GM23248 (cell line): ENCODE measurements around the gene HMCN1. TPM values are rescaled to one million over a fixed set of nuclear protein-coding genes. Genes with fewer than 3 reads are reported as not detected.
A peak's percentile ranks its signal among the peaks of the same experiment; 100 is the strongest.

Source experiments
- DNase-seq: peaks from one replicate; pipeline ENCODE4 v3.0.0-alpha.2; 2015
- H2AFZ ChIP-seq: fragments of 200-600 bp; sonication (generic); 2 replicates; pipeline ENCODE4 v1.6.1; 2016; ENCODE audit warnings: antibody characterized with exemption
- H3F3A ChIP-seq: fragments of 200-600 bp; sonication (generic); 2 replicates; pipeline ENCODE4 v1.6.1; 2016; ENCODE audit warnings: mild to moderate bottlenecking, antibody characterized with exemption, mixed run types; ENCODE audit not compliant: insufficient read depth
- H3K27ac ChIP-seq: fragments of 200-600 bp; sonication (generic); 2 replicates; pipeline ENCODE4 v1.5.1; 2016; ENCODE audit warnings: mild to moderate bottlenecking
- H3K27me3 ChIP-seq: fragments of 200-600 bp; sonication (generic); replicated peaks from 2 replicates; pipeline ENCODE4 v1.6.1; 2016; ENCODE audit warnings: mild to moderate bottlenecking; ENCODE audit not compliant: insufficient read depth
- H3K36me3 ChIP-seq: fragments of 200-600 bp; sonication (generic); 2 replicates; pipeline ENCODE4 v1.6.1; 2016; ENCODE audit warnings: low read depth, mild to moderate bottlenecking
- H3K4me1 ChIP-seq: fragments of 200-600 bp; sonication (generic); 2 replicates; pipeline ENCODE4 v1.6.1; 2016; ENCODE audit warnings: mild to moderate bottlenecking; ENCODE audit not compliant: insufficient read depth
- H3K4me2 ChIP-seq: fragments of 200-600 bp; sonication (generic); one replicate; pipeline ENCODE4 v1.6.1; 2016; ENCODE audit warnings: mild to moderate bottlenecking; ENCODE audit not compliant: unreplicated experiment
- H3K4me3 ChIP-seq: fragments of 200-600 bp; sonication (generic); 2 replicates; pipeline ENCODE4 v1.5.1; 2016; ENCODE audit warnings: mild to moderate bottlenecking
- H3K79me2 ChIP-seq: fragments of 200-600 bp; sonication (generic); 2 replicates; pipeline ENCODE4 v1.6.1; 2016; ENCODE audit warnings: mild to moderate bottlenecking; ENCODE audit not compliant: insufficient read depth
- H3K9ac ChIP-seq: fragments of 200-600 bp; sonication (generic); 2 replicates; pipeline ENCODE4 v1.6.1; 2016; ENCODE audit warnings: mild to moderate bottlenecking
- H3K9me2 ChIP-seq: fragments of 200-600 bp; sonication (generic); 2 replicates; pipeline ENCODE4 v1.6.1; 2016; ENCODE audit warnings: mixed run types, mild to moderate bottlenecking, moderate library complexity; ENCODE audit not compliant: insufficient read depth
- H3K9me3 ChIP-seq: fragments of 200-600 bp; sonication (generic); one replicate; pipeline ENCODE4 v1.6.1; 2017; ENCODE audit warnings: low read depth
- H4K20me1 ChIP-seq: fragments of 200-600 bp; sonication (generic); 2 replicates; pipeline ENCODE4 v1.6.0; 2016; ENCODE audit not compliant: insufficient read depth
- EZH2 ChIP-seq: fragments of 200-600 bp; sonication (generic); IDR thresholded peaks from 2 replicates; pipeline ENCODE4 v1.6.1; 2018; ENCODE audit warnings: antibody characterized with exemption, mild to moderate bottlenecking; ENCODE audit not compliant: insufficient read depth, poor library complexity, severe bottlenecking
- EZH2phosphoT487 ChIP-seq: fragments of 200-600 bp; sonication (generic); IDR thresholded peaks from 2 replicates; pipeline ENCODE4 v1.6.1; 2018; ENCODE audit warnings: antibody characterized with exemption, moderate library complexity, mild to moderate bottlenecking, low read depth; ENCODE audit not compliant: insufficient read depth
- WGBS, 2 experiments: methylation state at CpG; one replicate each; pipeline ENCODE4 v1.1.6; 2015 to 2017; ENCODE audit warnings: low lambda C conversion rate in 2 of 2, low coverage in 1 of 2; ENCODE audit errors: missing lambda C conversion rate in 2 of 2; 5-methylcytosine and 5-hydroxymethylcytosine counted together
- in situ Hi-C: fragments of 300-500 bp; cut with MboI; formaldehyde crosslinking; loops from 2 replicates; pipeline ENCODE4 v1.15.0; 2020
- polyA plus RNA-seq: library from polyadenylated mRNA; unstranded; fragments of >200 nt; fragmentation: Nextera tagmentation; extraction: Ambion mirVana; gene quantifications from 2 replicates; pipeline ENCODE4 v1.2.1, GENCODE V29; 2016
- total RNA-seq: library from RNA; depleted of rRNA; stranded (reverse); fragments of >200 nt; shearing (Covaris generic); gene quantifications from 2 replicates; pipeline ENCODE4 v1.2.3, GENCODE V29; 2014

The HMCN1 gene
- total and polyA plus RNA-seq, 2 experiments from 2014 or later = 1.8 to 5.2 TPM

DNA sequence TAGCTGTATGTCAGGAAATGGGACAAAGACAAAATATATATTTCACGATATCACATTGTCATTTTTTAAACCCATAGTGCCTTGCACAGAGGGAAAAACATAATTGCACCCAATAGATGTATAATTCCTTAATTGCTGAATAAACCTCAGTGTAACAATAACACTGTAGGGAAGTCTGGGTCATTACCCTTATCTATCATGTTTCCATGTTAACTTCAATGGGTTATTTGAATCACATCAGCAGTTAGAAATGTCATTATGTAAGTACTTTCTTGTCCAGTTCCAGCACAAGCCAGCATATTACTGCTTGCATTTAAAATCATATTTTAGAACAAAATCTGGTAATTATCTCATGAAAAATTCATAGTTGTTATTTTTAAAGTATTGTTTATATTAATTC is 222.7 kb downstream of the HMCN1 start:
- Histone ChIP-seq H3K4me1 (peaks cover 31% of the 10 kb centered on the region), H2AFZ (no peak overlapping the region), H3K27ac (no peak overlapping the region), H3K27me3 (no peaks in the 10 kb centered on the region), H3K4me2 (no peak overlapping the region), H3K79me2 (no peaks in the 10 kb centered on the region), H3K9ac (no peak overlapping the region), H3K4me3 (no peak overlapping the region), H4K20me1 (no peaks in the 10 kb centered on the region), H3K9me2 (no peaks in the 10 kb centered on the region), H3K36me3 (no peaks in the 10 kb centered on the region), H3K9me3 (no peaks in the 10 kb centered on the region), H3F3A (peaks cover 8% of the 10 kb centered on the region; the same call in 1 of the 2 replicates)
- DNase-seq = no peak
- TF ChIP-seq EZH2 = no peak
- in situ Hi-C loops = no loop called here
- 94 to 95% methylated on average over 1 of the region's 1 CpG for WGBS, 2 experiments

DNA sequence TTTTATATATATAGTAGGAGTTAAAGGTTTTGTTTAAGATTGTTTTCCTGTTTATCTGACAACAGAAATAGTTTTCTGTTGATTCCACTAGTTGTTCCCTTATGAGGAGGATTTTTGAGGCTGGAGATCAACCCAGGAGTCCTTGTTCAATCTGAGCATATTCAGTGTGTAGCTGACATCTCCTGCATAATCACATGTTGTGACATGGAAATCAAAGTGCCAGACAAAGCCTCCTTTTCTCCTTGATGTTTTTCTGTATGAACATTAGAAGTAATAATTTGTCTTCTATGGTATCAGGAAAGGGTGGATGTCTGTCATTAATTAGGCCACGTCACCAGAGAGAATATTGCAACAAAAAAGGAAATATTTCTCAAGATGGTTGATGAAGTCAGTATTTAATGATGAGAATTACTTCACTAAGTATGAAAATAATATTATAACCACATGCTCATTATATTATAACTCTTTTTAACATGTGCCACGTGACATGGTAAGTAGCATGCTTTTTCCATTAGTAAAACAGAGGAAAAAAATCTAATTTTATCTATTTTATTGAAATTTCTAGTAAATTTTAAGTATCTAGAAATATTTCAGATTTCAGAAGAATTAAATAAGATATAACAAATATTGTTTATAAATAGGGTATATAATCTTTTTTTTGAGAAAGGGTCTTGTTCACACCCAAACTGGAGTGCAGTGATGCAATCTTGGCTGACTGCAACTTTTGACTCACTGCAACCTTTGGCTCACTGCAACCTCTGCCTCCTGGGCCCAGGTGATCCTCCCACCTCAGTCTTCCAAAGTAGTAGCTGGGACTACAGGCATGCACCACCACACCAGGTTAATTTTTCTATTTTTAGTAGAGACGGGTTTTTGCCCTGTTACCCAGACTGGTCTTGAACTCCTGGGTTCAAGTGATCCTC is 223.5 kb downstream of the HMCN1 start:
- in situ Hi-C loops = no loop called here
- no peak overlapping the region for H3K27ac ChIP-seq

DNA sequence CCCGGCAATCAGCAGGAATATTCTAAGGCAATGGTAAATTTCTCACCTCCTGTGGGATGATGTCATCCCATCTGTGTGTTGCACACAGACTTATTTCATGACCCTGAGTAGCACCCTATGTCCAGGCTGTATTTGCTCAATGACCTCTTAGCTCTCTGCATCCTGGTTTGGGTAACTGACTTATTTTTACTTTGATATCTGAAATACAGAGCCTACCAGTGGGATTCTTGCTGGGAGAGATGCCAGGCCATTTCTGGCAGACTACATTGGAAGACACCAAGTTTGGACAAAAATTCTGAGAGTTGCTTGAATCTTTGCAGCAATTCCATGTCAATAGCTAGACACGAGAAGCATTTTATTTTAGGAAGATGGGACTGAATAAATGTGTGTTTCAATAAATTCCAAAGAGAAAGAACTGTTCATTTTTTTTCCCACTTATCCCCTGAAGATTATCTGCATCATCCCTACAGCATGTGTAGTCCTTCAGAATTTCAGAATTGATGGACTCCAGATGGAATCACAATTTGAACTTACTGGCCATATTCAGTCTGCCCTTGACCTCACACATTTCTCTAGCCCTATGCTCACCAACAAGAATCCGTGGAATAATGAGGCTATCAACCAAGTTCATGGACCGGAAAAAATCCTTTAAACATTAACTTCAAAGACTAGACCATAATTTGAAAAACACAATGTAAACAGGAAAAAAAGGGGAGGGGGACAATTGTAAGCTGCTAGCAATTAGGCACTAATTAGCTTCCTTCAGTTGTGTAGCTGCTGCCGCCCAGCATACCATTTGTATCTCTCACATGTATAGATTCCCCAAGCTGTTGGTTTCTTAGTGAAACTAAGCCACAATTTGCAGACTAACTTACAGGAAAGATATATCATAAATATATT is 226.5 kb downstream of the HMCN1 start:
- Histone ChIP-seq H3K9me2 (no peaks in the 10 kb centered on the region), H3K9me3 (no peaks in the 10 kb centered on the region), H3K4me2 (peak overlapping the region; percentile 28), H3K9ac (no peak overlapping the region), H2AFZ (peak overlapping the region; percentile 27), H3K4me1 (peaks cover 37% of the 10 kb centered on the region), H3K4me3 (no peak overlapping the region), H3K27ac (peak overlapping the region; percentile 29), H4K20me1 (no peaks in the 10 kb centered on the region), H3K27me3 (no peaks in the 10 kb centered on the region), H3F3A (peaks cover 8% of the 10 kb centered on the region; the same call in 1 of the 2 replicates), H3K36me3 (no peaks in the 10 kb centered on the region), H3K79me2 (no peaks in the 10 kb centered on the region)
- in situ Hi-C loops = no loop called here
- DNase-seq = peak; percentile 30
- WGBS, 2 experiments = 36 to 37% methylated on average over 5 of the region's 5 CpGs
- TF ChIP-seq EZH2 = no peak
- no peak for TF ChIP-seq EZH2phosphoT487

More for the DNA sequence above, 223.5 kb downstream of the HMCN1 start:
- H4K20me1 ChIP-seq = no peaks in the 10 kb centered on the region
- peak; percentile 43 for DNase-seq
- 38 to 40% methylated on average over 3 of the region's 3 CpGs for WGBS, 2 experiments
- no peaks in the 10 kb centered on the region for H3K9me3 ChIP-seq
- no peaks in the 10 kb centered on the region for H3K36me3 ChIP-seq
- peaks cover 33% of the 10 kb centered on the region for H3K4me1 ChIP-seq
- no peaks in the 10 kb centered on the region for H3K9me2 ChIP-seq
- no peaks in the 10 kb centered on the region for H3K79me2 ChIP-seq
- no peak for TF ChIP-seq EZH2phosphoT487
- H3F3A ChIP-seq = peaks cover 8% of the 10 kb centered on the region; the same call in 1 of the 2 replicates
- no peak overlapping the region for H3K4me2 ChIP-seq
- H2AFZ ChIP-seq = no peak overlapping the region
- no peak overlapping the region for H3K9ac ChIP-seq
- no peak overlapping the region for H3K4me3 ChIP-seq
- H3K27me3 ChIP-seq = no peaks in the 10 kb centered on the region

DNA sequence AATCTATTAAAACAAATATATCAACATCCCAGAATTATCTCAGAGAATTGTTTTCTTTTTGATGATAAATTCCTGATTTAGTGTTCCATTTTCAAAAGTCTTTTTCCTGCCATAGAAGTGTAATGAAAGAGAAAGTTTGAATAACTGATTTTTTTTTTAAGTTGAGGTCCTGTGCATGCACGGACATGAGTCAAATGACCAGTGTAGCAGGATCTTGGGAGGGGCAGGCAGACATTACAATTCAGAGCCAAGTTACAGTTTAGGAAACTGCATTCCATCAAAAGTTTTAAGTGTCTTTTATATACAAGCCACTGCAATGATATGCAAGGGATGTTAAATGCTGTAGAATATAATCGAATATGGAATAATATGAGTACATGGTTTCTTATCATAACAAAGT is 227.5 kb downstream of the HMCN1 start:
- Histone ChIP-seq H3K27ac (no peak overlapping the region), H3K36me3 (no peaks in the 10 kb centered on the region), H3K27me3 (no peaks in the 10 kb centered on the region), H3K4me1 (peaks cover 43% of the 10 kb centered on the region), H3K4me2 (peak overlapping the region; percentile 28), H3K9me3 (no peaks in the 10 kb centered on the region), H3F3A (peaks cover 8% of the 10 kb centered on the region; the same call in 1 of the 2 replicates), H4K20me1 (no peaks in the 10 kb centered on the region), H3K4me3 (no peak overlapping the region), H3K79me2 (no peaks in the 10 kb centered on the region), H3K9me2 (no peaks in the 10 kb centered on the region), H3K9ac (no peak overlapping the region), H2AFZ (0 out of 2 replicates have a peak overlapping the region, but pooled peaks have one; percentile 8)
- DNase-seq = peak; percentile 55
- in situ Hi-C loops = no loop called here
- TF ChIP-seq EZH2 (no peak), EZH2phosphoT487 (no peak)
- WGBS, 2 experiments = 46 to 52% methylated on average over 2 of the region's 2 CpGs
